HG03378 (cell line): ENCODE data around the gene EDNRA.

Source experiments
- ATAC-seq: cut with Tn5 transposase; IDR thresholded peaks from one replicate; pipeline ENCODE4 v1.9.1; 2021; ENCODE audit warnings: mild to moderate bottlenecking, moderate library complexity; ENCODE audit not compliant: unreplicated experiment

The EDNRA gene

GRCh38 chr4:147496500-147496899 is 15.6 kb downstream of the EDNRA start:
- ATAC-seq, result no peak

GRCh38 chr4:147498031-147498660 is 17.2 kb downstream of the EDNRA start:
- ATAC-seq, result no peak

- ATAC-seq, result no peak
These were observed 27.4 kb downstream of the EDNRA start for GRCh38 chr4:147508346-147508745.

- no peak for ATAC-seq
These were observed 28.5 kb downstream of the EDNRA start for GRCh38 chr4:147509386-147509785.

- no peak for ATAC-seq
These were observed 30.2 kb downstream of the EDNRA start for GRCh38 chr4:147510962-147511668.

GRCh38 chr4:147513091-147513490 is 32.2 kb downstream of the EDNRA start:
- ATAC-seq, result no peak

GRCh38 chr4:147513952-147514351 is 33.1 kb downstream of the EDNRA start:
- no peak for ATAC-seq

DNA sequence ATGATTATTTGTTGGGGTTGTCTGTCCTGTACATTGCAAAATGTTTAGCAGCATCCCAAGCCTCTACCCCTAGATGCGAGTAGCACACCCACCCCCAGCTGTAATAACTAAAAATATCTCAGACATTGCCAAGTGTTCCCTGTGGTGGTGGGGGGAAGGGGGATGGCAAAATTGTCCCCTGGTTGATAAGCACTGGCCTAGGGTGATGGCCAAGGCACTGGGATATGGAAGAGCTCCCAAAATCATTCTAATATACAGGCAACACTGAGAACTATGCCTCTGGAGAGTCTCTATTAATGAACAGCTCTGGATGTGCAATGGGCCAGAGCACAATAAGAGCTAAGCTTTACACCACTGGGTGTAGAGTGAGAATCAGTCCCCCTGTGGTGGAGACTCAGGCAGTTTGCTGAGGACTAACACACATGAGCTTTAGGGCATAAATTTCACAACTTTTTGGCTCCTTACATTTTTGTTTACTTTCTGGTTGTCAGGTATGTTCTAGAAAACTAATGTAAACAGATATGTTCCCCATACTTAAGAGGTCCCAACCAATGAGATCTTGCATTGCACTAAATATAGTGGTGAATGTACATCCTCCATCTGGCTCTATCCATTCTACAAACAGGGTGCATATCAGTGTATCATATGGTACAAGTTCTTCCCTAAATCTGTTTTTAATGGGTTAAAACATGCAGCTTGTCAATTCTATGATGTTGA is 34.5 kb downstream of the EDNRA start:
- no peak for ATAC-seq

DNA sequence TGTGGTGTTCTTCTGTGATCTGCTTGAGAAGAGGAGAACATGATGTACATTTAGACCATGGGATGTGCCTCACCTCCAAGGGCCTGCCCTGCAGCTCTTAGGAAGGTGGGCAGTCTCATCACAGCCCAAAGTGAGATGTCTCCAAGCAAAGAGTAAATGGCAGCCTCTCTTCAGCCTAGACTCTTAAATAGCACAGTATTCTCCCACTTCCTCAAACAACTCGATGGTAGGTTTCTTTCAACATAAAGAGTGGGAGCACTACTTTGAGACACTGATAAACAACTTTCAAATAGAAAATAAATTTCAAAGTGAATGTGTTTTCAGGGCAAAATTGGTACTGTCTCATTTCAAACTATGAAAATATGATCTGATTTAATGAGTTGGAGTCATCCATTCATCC is 35.2 kb downstream of the EDNRA start:
- ATAC-seq, result no peak

- no peak for ATAC-seq
These were observed 37.2 kb downstream of the EDNRA start for GRCh38 chr4:147518086-147518485.

DNA sequence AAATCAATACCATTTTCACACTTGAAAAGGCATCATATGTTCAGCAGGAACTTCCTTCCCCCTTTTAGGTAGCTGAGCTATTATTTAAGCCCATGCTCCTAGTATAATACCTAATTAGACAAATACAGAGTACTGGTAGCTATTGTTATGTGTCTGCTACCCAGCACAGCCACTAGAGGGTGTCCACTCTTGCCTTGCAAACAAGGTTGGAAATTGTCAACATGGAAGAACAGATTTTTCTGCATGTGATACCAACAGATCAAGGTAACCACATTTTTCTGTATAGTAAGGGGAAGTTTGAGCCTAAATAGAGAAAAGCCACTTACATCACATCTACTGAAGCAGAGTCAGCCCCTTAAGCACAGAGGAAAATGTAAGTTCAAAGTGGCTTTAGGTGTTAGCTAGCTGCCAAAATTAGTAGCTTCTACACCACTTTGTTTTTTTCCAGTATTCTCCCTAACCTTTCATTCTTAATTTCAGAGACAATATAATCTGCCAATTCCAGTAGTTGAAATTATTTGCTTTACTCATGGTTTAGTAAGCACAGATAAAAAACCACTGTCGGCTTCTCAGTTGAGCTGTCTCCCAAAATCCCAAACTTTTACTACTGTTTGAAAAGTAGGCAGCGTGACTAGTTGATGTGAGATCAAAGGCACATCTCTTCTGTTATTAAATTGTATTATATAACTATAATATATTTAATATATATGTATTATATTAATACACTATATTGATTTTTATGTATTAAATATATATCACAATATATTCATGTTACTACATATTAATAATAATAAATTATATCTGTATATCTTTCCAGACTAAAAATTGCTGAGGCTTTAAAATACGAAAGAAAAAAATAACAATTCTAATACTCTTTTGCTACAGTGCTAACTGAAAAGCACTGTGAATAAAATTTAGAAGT is 38.2 kb downstream of the EDNRA start:
- ATAC-seq, result peak; percentile 95

- ATAC-seq, result no peak
These were observed 43.7 kb downstream of the EDNRA start for GRCh38 chr4:147524601-147525000.

- ATAC-seq, result no peak
These were observed 44.8 kb downstream of the EDNRA start for GRCh38 chr4:147525494-147526271.

GRCh38 chr4:147526272-147526654 is 45.4 kb downstream of the EDNRA start:
- ATAC-seq, result no peak

DNA sequence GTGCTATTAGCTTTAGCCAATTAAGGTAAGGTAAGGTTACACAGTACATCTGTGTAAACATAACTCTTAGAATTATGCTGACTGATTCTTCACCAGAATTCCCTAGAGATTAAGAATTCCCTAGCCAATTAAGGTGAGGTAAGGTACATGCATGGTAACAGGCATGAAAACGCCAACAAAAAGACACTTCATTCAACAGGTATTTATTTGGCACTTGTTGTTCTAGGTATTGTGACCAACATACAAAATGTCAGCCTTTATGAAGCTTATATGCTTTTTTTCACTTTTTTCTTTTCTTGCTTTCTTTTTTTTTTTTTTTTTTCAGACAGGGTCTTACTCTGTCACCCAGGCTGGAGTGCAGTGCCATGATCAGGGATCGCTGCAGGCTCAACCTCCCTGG is 47.2 kb downstream of the EDNRA start:
- ATAC-seq, result no peak

- no peak for ATAC-seq
These were observed 49.2 kb downstream of the EDNRA start for GRCh38 chr4:147530134-147530533.

DNA sequence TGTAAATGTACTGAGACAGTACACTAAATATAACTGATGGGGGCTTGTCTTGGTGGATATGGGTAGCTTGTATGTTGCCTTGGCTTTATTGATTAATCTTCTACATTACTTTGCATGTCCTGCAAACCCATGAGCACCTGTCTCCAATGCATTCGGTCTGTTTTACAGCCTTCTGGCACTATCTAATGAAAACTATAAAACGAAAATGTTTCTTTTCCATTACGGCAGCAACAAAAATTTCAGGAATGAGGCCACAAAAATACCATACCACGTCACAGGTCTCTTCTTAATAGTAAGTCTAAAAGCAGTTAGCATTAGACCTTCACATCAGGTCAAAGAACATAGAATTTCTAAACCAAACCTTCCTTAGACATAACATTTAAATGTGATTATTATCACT is 49.8 kb downstream of the EDNRA start:
- no peak for ATAC-seq

DNA sequence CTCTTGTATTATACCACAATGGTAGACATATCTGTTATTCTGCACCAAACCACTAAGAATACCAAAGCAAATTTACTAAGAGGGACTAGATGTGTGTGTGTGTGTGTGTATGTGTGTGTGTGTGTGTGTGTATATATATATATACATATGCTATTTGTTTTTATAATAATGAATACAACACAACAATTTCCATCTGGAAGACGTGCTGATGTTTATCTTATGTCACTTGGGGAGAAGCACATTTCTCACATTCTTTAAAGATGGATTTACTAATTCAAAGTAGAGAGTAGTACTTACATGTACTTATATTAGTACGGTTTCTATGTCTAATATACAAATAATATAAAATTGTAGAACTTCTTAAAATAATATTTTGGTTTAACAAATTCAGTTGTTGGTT is 52.0 kb downstream of the EDNRA start:
- no peak for ATAC-seq

DNA sequence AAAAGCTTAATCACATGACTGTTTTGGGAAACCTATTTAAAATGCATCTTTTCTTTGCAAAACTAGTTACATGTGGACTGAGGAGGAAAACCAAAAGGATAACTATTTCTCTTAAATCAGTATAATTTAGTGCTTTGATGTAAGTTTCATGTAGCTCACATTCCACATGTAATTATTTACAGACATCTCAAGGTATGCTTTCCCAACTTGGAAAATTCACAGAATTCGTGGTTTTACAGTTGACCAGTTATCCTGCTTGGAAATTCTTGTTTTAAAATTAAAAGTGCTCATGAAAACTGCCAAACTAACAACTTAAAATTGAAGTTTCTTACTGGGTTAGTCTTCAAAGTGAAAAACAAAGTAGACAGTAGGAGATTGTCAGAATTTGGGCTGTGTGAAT is 52.4 kb downstream of the EDNRA start:
- ATAC-seq, result no peak

DNA sequence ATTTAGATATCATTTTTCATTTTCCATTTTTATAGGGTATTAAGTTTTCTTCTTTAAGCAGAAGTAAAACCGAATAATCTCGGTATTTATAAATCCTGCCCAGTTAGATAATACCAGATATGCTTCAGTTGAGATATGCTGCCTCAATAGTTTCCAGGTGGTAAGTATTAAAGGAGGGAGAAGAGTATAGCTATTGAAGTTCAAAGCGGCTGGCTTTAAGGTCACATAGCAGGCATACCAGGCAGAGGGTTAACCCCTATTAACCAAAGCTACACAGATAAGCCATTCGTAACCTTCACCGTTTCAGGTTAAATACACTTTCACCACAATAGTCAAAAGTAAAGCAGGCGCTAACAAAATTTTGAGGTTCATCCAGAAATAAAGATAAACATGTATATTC is 54.2 kb downstream of the EDNRA start:
- ATAC-seq, result no peak
